HG02884 (cell line): ENCODE data around the gene FAM171A2.
"Not testable (repeated sequence)": the region's sequence is repeated elsewhere in the genome, so short reads cannot be mapped to it uniquely, and the experiment has no call there.

Experiments
- ATAC-seq: cut with Tn5 transposase; IDR thresholded peaks from one replicate; pipeline ENCODE4 v1.9.1; 2021; ENCODE audit warnings: mild to moderate bottlenecking, moderate library complexity; ENCODE audit not compliant: unreplicated experiment

The FAM171A2 gene

DNA sequence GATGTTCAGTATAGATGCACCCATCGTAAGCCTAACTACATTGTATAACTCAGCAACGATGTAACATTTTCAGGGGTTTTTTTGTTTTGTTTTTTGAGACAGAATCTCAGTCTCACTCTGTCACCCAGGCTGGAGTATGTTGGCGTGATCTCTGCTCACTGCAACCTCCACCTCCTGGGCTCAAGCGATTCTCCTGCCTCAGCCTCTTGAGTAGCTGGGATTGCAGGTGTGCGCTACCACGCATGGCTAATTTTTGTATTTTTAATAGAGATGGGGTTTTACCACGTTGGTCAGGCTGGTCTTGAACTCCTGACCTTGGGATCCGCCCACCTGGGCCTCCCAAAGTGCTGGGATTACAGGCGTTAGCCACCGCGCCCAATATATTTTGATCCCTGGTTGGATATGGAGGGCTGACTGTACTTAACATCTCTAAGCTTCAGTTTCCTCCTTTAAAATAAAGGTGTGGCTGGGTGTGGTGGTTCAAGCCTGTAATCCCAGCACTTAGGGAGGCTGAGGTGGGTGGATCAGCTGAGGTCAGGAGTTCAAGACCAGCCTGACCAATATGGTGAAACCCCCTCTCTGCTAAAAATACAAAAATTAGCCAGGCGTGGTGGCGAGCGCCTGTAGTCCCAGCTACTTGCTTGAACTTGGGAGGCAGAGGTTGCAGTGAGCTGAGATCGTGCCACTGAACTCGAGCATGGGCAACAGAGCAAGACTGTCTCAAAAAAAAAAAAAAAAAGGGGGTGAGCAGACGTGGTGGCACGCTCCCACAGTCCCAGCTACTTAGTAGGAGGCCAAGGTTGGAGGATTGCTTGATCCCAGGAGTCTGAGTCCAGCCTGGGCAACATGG is 16.2 kb downstream of the FAM171A2 start:
- ATAC-seq: not testable (repeated sequence)

DNA sequence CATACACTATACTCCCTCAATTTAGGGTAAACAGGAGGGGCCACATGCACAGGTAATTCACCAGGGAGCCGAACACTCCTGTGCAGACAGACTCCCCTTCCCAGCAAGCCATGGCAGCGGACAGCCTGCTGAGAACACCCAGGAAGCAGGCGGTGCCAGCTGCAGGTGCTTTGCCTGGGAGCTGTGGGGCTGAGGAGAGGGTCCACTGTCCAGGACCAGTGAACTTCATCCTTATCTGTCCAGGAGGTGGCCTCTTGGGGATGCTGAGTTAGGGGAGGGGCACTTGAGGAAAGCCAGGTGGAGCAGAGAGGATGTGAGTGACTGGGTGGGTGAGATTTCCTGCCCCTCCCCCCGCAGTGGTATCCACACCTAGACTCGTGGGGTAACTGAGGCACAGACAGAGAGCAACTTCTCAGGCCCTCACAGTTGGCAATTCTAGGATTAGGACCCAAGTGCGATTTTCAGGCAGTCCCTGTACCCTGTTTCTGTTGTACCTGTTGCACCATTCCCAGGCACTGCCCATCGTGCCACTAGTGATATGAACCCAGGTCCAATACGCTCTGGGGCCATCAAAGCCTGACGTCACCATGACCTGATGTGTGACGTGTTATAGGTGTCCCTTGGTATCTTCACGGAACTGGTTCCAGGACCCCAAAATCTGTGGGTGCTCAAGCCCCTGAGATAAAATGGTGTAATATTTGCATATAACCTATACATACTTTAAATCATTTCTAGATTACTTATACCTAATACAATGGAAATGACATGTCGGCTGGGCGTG is 17.4 kb downstream of the FAM171A2 start:
- ATAC-seq: no peak

DNA sequence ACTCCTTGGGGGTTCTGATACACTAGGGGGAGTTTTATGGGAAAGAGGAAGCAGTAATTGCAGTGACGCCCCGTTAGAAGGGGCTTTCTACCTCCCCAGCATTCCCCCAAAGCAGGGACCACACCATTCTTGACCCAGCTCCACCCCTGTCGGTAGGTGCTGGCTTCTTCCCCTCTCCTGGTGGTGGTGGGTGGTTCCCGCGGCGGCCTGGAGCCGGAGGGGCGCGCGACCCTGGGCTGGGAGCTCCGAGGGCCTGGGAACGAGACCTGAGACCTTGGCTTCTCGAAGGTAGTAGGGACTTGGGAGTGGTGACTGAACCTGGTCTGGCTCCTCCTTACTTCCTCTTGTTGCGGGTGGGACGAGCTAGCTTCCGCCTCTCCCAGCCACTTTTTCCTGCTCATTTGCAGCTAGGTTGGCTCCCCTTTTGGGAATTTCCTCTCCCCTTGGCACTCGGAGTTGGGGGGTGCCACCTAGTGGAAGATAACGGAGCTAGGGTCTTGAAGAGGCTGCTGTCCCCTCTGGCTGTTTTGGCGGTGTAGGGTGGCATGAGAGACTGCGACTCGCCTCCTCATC is 18.1 kb downstream of the FAM171A2 start:
- ATAC-seq: no peak

DNA sequence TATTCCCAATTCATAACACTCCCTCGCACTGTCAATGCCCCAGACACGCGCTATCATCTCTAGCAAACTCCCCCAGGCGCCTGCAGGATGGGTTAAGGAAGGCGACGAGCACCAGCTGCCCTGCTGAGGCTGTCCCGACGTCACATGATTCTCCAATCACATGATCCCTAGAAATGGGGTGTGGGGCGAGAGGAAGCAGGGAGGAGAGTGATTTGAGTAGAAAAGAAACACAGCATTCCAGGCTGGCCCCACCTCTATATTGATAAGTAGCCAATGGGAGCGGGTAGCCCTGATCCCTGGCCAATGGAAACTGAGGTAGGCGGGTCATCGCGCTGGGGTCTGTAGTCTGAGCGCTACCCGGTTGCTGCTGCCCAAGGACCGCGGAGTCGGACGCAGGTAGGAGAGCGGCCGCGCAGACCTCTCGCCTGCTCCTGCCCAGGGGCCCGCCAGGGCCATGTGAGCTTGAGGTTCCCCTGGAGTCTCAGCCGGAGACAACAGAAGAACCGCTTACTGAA is 18.7 kb downstream of the FAM171A2 start, which contains the start of gene GRN:
TSS of gene GRN (plus strand) at position 364 of the 515 bp plus-strand sequence. CDS start 3,863 bp downstream, outside the sequence.
- ATAC-seq: no peak

DNA sequence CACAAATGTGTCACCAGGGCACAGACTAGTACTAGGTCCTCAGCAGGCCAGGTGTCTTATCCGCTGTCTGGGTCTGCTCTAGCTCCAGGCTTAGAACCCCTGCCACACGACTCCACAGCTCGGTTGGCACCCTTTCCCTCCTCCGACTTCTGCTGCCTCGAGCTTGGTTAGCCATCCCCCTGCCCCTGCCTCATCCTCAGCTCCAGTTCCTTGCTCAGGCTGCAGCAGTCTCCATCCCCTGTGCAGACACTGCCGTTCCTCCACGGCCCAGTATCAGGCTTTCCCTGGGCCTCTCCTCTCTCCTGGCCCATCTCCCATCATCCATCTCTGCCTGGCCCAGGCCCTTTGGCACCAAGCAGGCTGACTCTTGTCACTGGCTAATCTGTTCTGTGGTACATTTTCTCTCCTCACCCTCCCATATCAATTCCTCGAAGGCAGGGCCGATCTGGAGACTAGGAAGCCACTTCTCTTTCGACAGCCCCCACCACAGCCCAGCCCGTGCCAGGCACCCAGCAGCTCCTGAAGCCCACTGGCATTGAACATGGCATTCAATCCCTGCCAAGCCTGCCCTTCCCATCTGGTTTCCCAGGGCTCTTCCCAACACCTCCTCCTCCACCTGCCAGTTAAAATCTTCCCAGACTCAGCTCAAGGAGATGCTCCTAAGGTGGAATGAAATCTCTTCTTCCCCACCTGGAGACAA is 20.0 kb downstream of the FAM171A2 start:
- ATAC-seq: no peak

DNA sequence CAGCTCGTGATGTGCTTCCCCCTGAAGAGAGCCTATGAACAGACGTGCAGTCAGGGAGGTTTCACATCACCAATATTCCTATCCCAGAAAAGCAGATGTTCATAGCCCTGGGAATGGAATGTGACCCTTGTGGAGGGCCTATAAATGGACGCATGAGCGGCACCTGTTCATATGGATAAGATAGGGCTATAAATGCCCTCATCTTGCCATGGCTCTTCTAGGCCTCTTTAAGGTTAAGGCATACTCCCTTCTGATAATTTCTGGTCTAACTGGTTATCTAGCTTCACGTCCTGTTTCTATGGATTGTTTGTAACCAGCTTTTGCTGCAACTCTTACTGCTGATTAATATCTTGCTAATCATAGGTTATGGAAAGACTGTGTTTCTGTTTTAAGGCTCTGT is 23.1 kb downstream of the FAM171A2 start:
- ATAC-seq: not testable (repeated sequence)

DNA sequence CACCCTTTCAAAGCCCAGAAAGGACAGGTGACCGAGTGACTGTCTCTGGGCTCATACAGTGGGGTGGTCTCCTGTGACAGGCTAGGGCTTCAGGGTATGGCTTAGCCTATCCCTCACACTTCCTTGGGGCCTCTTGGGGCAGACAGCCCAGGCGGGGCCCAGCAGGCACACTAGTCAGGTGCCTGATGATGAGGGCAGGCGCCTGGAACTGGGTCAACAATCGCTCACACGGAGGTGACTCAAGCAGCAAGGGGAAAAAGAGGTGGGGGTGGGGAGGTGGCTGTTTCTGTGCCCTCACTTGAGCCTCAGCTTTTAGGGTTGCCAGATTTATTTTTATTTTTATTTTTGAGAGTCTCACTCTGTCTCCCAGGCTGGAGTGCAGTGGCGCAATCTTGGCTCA is 25.0 kb downstream of the FAM171A2 start:
- ATAC-seq: no peak

DNA sequence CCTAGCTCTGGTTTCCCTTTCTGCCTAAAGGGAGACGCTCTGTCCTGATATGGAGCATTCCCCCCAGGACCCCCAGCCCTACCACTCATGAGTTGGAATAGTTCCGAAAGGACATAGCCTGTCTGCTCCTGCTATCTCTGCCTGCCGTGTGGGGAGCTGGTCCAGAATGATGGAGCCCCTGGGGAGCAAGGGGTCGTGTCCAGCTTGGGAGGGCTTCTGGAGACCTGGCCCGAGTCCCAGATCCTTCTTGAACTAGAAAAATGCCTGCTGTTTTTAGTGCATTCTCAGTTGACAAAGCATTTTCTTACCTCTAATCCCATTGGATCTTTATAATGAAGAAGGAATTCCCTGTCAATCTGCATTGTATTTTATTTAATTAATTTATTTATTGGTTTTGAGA is 27.7 kb downstream of the FAM171A2 start:
- no peak for ATAC-seq

DNA sequence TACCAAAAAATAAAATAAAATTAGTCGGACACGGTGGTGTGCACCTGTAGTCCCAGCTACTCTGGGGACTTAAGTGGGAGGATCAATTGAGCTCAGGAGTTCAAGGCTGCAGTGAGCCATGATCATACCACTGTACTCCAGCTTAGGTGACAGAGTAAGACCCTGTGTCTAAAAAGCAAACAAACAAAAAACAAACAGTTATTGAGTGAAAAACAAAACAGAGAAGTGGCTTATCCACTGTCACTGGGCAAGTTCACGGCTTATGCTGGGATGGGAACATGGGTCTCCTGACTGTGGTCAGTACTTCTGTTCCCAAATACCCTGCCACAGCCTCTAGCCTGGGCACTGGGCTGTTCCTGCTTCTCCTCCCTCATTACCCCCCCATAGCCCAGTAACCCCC is 28.1 kb downstream of the FAM171A2 start:
- ATAC-seq: no peak

DNA sequence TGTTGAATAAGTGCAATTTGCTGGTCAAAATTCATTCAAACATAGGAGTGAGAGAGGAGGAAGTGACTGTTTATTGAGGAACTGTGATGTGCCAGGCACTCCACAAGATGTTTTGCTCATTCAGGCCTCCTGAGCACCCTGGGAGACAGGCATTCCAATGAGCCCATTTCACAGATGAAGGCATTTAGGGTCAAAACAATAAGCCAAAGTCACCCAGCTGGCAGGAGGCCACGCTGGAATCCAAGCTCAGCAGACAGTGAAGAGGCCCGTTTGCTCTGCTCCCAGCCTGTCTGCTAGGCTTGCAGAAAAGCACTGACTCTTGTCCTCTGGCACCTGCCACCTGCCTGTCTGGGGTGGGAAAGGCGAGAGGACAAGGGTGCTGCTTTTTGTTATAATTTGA is 28.9 kb downstream of the FAM171A2 start:
- ATAC-seq: no peak

DNA sequence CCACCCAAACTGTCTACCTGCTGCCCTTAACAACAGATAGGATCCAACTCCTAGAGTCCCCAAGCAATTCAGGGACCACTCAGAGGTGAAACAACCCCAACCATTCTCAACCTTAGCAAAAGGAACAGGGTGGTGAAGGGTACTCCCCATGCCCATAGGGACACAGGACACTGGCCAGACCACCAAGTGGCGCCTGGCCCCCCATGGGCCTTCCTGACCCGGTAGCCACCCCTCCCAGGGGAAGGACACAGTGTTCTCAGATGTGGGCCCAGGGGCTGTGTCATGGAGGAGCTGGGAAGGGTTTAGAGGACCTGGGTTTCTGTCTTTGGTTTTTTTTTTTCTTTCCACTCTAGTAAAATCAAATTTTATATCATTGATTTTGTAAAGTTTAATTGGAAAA is 29.3 kb downstream of the FAM171A2 start:
- no peak for ATAC-seq

DNA sequence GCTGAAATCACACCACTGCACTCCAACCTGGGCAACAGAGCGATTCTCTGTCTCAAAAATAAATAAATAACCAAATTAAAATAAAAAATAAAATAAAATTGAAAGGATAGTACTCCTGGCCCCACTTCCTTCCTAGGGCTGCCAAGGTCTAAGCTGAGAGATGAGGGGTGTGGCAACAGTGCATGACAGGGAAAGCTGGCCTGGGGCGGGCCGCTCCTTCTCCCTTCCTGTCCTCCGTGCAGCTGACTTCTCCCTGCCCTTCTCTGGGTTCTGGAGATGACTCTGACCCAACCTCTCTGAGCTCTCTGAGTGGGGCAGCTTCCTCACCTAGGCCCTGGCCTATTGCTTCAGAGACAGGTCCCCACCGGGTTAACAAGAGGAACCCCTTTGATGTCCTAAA is 30.3 kb downstream of the FAM171A2 start:
- ATAC-seq: no peak

DNA sequence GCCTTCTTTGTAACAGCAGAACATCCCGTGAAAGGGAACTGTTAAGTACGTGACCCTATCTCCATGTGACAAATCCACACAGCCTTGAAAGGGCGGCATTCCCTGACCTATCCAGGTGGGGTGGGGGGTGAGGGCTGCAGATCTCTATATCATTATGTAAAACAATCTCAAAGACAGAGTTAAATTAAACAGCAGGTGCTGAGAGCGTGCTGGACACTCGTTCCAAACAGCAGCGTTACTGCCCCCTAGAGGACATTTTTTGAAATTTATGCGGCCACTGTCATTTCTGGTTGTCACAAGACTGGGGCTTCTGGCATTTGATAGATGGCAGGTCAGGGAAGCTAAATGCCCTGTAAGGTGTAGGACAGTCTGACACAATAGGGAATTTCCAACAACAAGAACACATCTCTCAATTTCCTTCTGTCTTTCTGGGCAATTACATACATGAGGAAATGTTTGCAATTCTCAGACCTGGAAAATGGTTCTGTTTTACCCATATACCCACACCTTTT is 32.3 kb downstream of the FAM171A2 start:
- ATAC-seq: no peak

DNA sequence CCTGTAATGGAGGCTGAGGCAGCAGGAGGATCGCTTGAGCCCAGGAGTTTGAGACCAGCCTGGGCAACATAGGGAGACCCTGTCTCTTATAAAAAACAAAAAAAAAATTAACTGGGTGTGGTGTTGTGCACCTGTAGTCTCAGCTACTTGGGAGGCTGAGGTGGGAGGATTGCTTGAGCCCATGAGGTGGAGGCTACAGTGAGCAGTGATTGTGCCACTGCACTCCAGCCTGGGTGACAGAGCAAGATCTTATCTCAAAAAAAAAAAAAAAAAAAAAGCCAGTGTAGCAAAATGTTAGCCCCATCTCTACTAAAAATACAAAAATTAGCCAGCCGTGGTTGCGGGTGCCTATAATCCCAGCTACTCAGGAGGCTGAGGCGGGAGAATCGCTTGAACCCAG is 33.4 kb downstream of the FAM171A2 start:
- ATAC-seq: not testable (repeated sequence)

DNA sequence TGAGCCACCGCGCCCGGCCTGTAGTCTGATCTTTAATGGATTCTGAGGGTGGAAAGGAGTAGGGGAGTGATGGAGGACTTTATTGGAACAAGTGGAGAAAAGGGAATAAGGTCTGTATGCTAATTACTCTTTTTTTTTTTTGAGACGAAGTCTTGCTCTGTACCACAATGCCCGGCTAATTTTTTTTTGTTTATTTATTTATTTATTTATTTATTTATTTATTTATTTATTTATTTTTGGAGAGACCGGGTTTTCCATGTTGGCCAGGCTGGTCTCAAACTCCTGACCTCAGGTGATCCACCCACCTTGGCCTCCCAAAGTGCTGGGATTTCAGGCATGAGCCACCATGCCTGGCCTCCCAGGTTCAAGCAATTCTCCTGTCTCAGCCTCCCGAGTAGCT is 34.1 kb downstream of the FAM171A2 start:
- ATAC-seq: not testable (repeated sequence)

DNA sequence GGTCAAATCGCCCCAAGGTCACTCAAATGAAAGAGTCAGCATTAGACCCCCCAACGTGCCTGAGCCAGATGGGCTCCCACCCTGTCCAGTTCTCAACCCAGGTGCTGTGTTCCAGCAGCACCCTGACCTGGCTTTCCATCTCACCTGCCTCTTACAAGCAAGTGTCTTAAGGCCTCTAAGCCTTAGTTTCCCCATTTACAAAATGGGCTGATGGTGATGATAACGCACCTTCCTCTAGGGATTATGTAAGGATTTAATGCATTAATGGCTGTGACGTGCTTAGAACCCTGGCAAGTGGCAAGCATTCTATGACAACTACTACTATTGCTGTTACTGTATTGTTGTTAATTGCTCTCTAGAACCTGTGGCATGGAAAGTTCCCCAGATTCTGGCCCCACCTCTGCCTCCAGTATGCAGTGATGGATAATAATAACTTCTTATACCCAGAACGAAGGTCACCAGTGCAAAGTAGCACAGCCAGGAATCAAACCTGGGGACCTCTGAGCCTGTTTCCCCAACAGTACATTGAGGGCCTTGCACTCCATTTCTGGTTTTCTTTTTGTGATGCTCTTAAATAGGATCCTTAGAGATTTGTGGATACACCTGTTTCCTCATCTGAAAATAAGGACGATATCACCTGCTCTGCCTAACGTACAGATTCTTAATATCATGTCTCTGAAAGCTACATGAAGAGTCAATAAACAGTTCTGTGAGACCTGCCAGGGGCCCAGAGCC is 35.8 kb downstream of the FAM171A2 start:
- no peak for ATAC-seq

DNA sequence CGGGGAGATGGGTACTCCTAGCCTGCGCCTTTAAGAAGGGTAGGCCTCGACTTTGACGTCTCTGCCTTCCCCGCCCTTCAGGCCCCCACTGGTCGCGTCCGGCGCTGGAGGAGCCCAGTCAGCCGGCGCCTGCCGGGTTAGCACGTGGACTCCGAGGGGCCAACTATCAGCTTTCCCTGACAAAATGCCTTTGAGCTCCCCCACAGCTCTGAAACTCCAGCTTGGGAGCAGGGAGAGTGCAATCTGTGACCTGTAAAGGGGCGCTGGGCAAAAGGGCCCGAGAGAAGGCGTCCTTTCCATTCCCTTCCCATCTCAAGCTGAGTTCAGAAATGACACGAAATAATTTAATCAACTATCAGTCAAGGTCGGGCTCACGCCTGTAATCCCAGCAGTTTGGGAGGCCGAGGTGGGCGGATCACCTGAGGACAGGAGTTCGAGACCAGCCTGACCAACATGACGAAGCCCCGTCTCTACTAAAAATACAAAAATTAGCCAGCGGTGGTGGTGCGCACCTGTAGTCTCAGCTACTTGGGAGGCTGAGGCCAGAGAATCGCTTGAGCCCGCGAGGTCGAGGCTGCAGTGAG is 36.7 kb downstream of the FAM171A2 start:
- ATAC-seq: peak; percentile 43

DNA sequence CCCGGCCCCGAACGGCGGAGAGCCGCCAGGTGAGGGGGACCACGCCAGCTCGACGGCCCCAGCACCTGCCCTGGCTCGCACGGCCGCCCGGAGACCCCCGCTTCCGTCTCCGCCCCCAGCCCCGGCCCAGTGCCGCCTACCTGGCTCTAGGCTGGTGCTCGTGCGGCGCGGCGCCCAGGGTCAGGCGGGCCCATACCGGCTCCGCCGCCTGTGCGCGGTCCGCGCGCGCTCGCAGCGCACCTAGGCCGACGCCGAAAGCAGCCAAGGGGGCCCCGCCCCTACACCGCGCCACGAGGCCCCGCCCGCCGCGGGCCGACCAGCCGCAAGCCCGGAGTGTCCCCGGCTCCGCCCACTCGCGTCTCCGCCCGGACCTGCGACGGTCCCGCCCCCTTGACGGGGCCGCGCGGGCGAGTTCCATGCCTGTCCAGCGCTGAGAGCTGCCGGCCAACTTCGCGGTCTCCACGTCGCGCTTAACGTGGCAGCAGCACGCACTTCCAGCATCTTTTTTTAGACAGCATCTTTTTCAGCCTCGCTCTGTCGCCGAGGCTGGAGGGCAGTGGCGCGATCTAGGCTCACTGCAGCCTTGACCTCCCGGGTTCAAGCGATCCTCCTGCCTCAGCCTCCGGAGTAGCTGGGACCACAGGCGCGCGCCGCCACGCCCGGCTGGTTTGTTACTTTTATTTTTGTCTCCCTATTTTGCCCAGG is 38.9 kb downstream of the FAM171A2 start, which contains the start of gene SLC25A39:
TSS of gene SLC25A39 (minus strand) at position 253 of the 705 bp plus-strand sequence. CDS start 1,261 bp downstream, outside the sequence.
- peak; percentile 49 for ATAC-seq

DNA sequence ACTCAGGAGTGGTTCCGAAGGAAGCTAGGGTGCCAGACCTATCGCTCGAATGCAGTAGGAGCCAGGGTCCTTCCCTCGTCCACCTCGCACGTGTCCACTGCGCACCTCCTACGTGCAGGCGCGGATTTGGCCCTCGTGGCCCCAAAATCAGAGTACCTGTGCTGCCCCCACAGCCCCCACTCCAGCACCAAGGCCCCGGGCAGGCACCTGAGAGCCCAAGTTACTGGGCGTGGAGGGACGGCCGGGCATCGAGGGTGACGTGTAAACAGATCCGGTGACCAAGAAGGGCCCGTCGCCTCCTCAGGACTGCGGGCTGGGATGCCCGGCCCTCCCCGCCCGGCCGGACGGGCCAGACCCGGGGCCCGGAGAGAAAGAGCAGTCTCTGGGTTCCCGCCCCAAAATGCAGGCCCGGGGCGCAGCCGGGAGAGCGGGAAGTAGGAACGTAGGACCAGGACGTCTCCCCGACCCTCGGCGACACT is 39.5 kb downstream of the FAM171A2 start:
- ATAC-seq: peak; percentile 16
